Sigmoid colon (tissue), 7 donors: ENCODE measurements around the gene ZNF175. TPM values are rescaled to one million over a fixed set of nuclear protein-coding genes. Genes with fewer than 3 reads are reported as not detected.

Experiments used
- DNase-seq: peaks from one replicate; pipeline ENCODE4 v3.0.0-alpha.2; 2019
- H3K27ac ChIP-seq, 4 donors: fragments of 200-600 bp; sonication (generic); one replicate each; pipeline ENCODE4 v1.5.1; 2016 to 2019; ENCODE audit warnings: mild to moderate bottlenecking in 1 of 4
- H3K27me3 ChIP-seq, 3 donors: fragments of 200-600 bp; sonication (generic); one replicate each; pipeline ENCODE4 v1.5.1; 2019; ENCODE audit warnings: mild to moderate bottlenecking in 1 of 3
- H3K36me3 ChIP-seq, 4 donors: fragments of 200-600 bp; sonication (generic); one replicate each; pipeline ENCODE4 v1.5.1; 2016 to 2019
- H3K4me1 ChIP-seq, 4 donors: fragments of 200-600 bp; sonication (generic); one replicate each; pipeline ENCODE4 v1.5.1; 2017 to 2019
- H3K4me3 ChIP-seq, 4 donors: fragments of 200-600 bp; sonication (generic); one replicate each; pipeline ENCODE4 v1.5.1; 2017 to 2019; ENCODE audit warnings: mild to moderate bottlenecking in 2 of 4, moderate library complexity in 1 of 4
- H3K9me3 ChIP-seq, 4 donors: fragments of 200-600 bp in 3 of 4; sonication (generic) in 3 of 4; one replicate each; pipeline versions ENCODE4 v1.5.1 to v1.6.1; 2013 to 2019
- CTCF ChIP-seq, 4 experiments: fragments of 450-650 bp in 3 of 4; fragments of 200-600 bp in 1 of 4; IDR thresholded peaks; one replicate each; pipeline ENCODE4 v1.5.1; 2016 to 2019; ENCODE audit warnings: antibody characterized with exemption in 4 of 4, mild to moderate bottlenecking in 3 of 4, moderate library complexity in 2 of 4
- EP300 ChIP-seq, 4 donors: sonication (generic); formaldehyde crosslinking; IDR thresholded peaks; one replicate each; pipeline ENCODE4 v1.6.1; 2017; ENCODE audit warnings: antibody characterized with exemption in 4 of 4
- POLR2A ChIP-seq, 2 donors: fragments of 450-650 bp; IDR thresholded peaks; one replicate each; pipeline ENCODE4 v1.6.1; 2016; ENCODE audit warnings: antibody characterized with exemption in 2 of 2, mild to moderate bottlenecking in 2 of 2, moderate library complexity in 2 of 2
- POLR2AphosphoS5 ChIP-seq, 4 donors: sonication (generic); formaldehyde crosslinking; IDR thresholded peaks; one replicate each; pipeline ENCODE4 v1.6.1; 2017; ENCODE audit warnings: antibody characterized with exemption in 4 of 4
- WGBS, 2 donors: extraction: QIAGEN DNeasy Blood & Tissue Kit; methylation state at CpG; one replicate each; pipeline ENCODE4 v1.1.7; 2013; 5-methylcytosine and 5-hydroxymethylcytosine counted together
- intact Hi-C: fragments of 100-400 bp; cut with DNase I; formaldehyde crosslinking; loops from one replicate; pipeline ENCODE4 v1.15.1; 2023
- polyA plus RNA-seq, 3 donors: library from polyadenylated mRNA; stranded (reverse); fragments of 200-250 nt; gene quantifications; one replicate each; pipeline ENCODE4 v1.2.3, GENCODE V29; 2013
- total RNA-seq, 4 donors: library from RNA; depleted of rRNA; stranded (reverse); fragments of >200 nt; gene quantifications; one replicate each; pipeline ENCODE4 v1.1.0, GENCODE V29; 2016
- donor health status: healthy with polysubstance abuse.
- donor health status: Bipolar disorder and iron deficiency.
- donor health status: healthy.

ZNF175 gene
- total and polyA plus RNA-seq, 7 donors = 1.4 to 5.8 (median 3.6) TPM

GRCh38 chr19:51599084-51599483 is 28.0 kb downstream of the ZNF175 start:
- Histone ChIP-seq H3K27me3 (peaks cover 6 to 43% (median 31%) of the 10 kb centered on the region in 3 donors), H3K9me3 (no peaks in the 10 kb centered on the region), H3K4me3 (no peak overlapping the region), H3K36me3 (no peaks in the 10 kb centered on the region), H3K4me1 (peaks cover 0 to 7% (median 4%) of the 10 kb centered on the region in 4 donors), H3K27ac (no peak overlapping the region)
- DNase-seq = no peak
- 95% methylated on average over 10 of the region's 10 CpGs for WGBS, 2 donors
- no peak for TF ChIP-seq POLR2A (IDR thresholded peaks at IDR 0.05)
- intact Hi-C loops = no loop called here

DNA sequence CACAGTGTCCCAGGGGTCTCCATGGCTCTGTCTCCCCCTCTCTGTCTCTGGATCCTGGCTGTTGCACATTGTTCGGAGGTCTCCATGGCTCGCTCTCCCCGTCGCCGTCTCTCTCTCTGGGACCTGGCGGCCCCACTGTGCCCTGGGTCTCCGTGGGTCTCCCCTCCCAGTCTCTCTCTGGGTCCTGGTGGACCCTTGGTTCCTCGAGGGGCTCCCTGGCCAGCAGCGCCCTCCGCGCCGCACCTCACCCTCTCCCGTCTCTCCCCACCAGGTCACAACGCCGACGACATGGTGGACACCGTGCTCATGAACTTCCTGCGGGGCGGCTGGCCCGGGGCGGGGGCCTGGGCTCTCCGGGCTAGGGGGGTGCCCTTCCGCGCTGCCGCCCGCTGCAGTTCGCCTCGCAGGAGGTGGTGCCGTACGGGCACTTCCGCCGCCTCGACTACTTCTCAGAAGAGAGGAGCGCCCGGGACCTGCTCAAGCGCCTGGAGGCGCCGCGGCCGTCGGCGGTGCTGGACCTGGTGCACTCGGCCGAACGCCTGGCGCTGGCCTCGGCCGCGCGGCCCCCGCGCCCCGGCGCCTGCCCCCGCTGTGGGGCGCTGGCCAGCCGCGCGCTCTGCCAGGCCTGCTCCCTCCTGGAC is 30.0 kb downstream of the ZNF175 start:
- Histone ChIP-seq H3K4me1 (no peaks in the 10 kb centered on the region), H3K9me3 (no peaks in the 10 kb centered on the region), H3K36me3 (no peaks in the 10 kb centered on the region), H3K27ac (no peak overlapping the region), H3K27me3 (peaks cover 6 to 43% (median 31%) of the 10 kb centered on the region in 3 donors), H3K4me3 (no peak overlapping the region)
- 10 to 45% methylated on average over 59 of the region's 59 CpGs for WGBS, 2 donors
- no peak for DNase-seq
- intact Hi-C loops = no loop called here
- TF ChIP-seq EP300 (IDR thresholded peaks at IDR 0.05) (no peak), CTCF (IDR thresholded peaks at IDR 0.05) (no peak), POLR2AphosphoS5 (IDR thresholded peaks at IDR 0.05) (no peak), POLR2A (IDR thresholded peaks at IDR 0.05) (no peak)

- H3K36me3 ChIP-seq = no peaks in the 10 kb centered on the region
- peaks cover 6 to 46% (median 31%) of the 10 kb centered on the region in 3 donors for H3K27me3 ChIP-seq
- intact Hi-C loops = no loop called here
- H3K9me3 ChIP-seq = no peaks in the 10 kb centered on the region
- TF ChIP-seq POLR2AphosphoS5 (IDR thresholded peaks at IDR 0.05) (no peak), CTCF (IDR thresholded peaks at IDR 0.05) (no peak), EP300 (IDR thresholded peaks at IDR 0.05) (no peak), POLR2A (IDR thresholded peaks at IDR 0.05) (no peak)
- no peak overlapping the region for H3K4me3 ChIP-seq
- 87 to 92% methylated on average over 20 of the region's 20 CpGs for WGBS, 2 donors
- no peak overlapping the region for H3K27ac ChIP-seq
- H3K4me1 ChIP-seq = no peaks in the 10 kb centered on the region
- DNase-seq = no peak
These were observed 31.2 kb downstream of the ZNF175 start for GRCh38 chr19:51602189-51602854.

DNA sequence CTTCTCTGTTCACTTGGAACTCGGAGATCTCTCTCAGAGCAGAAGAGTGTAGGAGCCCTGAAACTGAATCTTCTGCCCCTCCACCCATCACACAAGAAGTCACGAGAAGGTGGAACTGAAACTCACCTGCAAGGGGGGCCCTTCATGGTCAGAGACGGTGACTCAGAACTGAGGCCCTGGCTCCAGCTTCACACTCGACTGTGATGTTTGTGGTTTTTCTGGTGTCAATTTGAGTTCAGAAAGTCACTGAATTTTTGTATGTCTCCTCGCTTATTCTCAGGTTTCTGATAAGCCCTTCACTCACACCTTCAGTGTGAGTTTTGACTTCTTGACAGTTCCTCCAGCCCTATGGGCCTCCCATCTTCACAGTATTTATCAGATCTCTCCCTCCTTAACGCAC is 36.0 kb downstream of the ZNF175 start:
- 47 to 63% methylated on average over 6 of the region's 6 CpGs for WGBS, 2 donors

More for the DNA sequence above, 36.0 kb downstream of the ZNF175 start:
- H3K4me3 ChIP-seq = no peak overlapping the region
- DNase-seq = no peak
- H3K4me1 ChIP-seq = no peaks in the 10 kb centered on the region
- TF ChIP-seq CTCF (IDR thresholded peaks at IDR 0.05) = no peak
- no peaks in the 10 kb centered on the region for H3K36me3 ChIP-seq
- peaks cover 0 to 8% (median 0%) of the 10 kb centered on the region in 3 donors for H3K27me3 ChIP-seq
- no peaks in the 10 kb centered on the region for H3K9me3 ChIP-seq
- H3K27ac ChIP-seq = no peak overlapping the region
- intact Hi-C loops = no loop called here
